Stimulated activated CD8-positive, alpha-beta memory T cell treated with anti-CD3 and anti-CD28 coated beads, Interleukin-7, amount 100 ng/mL, for 1 hour (primary cell): ENCODE measurements around the gene GPR84.
"Not testable (repeated sequence)": the region's sequence is repeated elsewhere in the genome, so short reads cannot be mapped to it uniquely, and the experiment has no call there.

ENCODE experiments used
- DNase-seq, 2 donors: peaks; one replicate each; pipeline ENCODE4 v3.0.0-alpha.2; 2020; ENCODE audit warnings: low read depth in 2 of 2

GPR84 gene

GRCh38 chr12:54325442-54326109 is 38.7 kb downstream of the GPR84 start:
- DNase-seq, result not testable (repeated sequence)

GRCh38 chr12:54324617-54325441 is 39.5 kb downstream of the GPR84 start, which contains the start of gene COPZ1:
Gene COPZ1, plus strand, starts transcription at chr12:54325131. Its CDS starts 33 bp downstream, at chr12:54325164.
- DNase-seq, result peak; percentile 81 to 85

DNA sequence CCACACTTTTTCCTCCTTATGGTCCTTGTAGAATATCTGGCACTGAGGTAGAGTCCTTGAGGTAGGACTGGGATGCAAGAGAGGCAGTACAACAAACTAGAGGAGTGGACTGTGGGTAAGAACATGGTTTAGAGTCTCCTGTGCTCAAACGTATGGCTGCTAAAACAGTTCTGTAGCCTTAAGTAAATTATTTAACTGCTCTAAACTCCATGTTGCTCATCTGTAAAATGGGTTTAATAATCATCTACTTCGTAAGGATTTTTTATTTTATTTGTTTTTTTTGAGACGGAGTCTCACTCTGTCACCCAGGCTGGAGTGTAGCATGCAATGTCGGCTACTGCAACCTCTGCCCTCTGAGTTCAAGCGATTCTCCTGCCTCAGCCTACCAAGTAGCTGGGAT is 42.9 kb downstream of the GPR84 start:
- DNase-seq, result no peak
